H9 (cell line): ENCODE data around the gene KRT12. TPM values are rescaled to one million over a fixed set of nuclear protein-coding genes. Genes with fewer than 3 reads are reported as not detected.

Experiments used
- DNase-seq: peaks from one replicate; pipeline ENCODE4 v3.0.0-alpha.2; 2017
- H2AFZ ChIP-seq: one replicate; pipeline ENCODE4 v1.6.1; 2013; ENCODE audit warnings: mild to moderate bottlenecking, low read length, control low read depth, moderate library complexity
- H2AK5ac ChIP-seq: 2 replicates; pipeline ENCODE4 v1.6.1; 2013; ENCODE audit warnings: low read length, control low read depth, mixed read lengths; ENCODE audit not compliant: insufficient read length
- H2BK120ac ChIP-seq: one replicate; pipeline ENCODE4 v1.6.1; 2013; ENCODE audit warnings: low read depth, mild to moderate bottlenecking, low read length, control low read depth, inconsistent platforms; ENCODE audit not compliant: poor library complexity, severe bottlenecking
- H2BK12ac ChIP-seq: 2 replicates; pipeline ENCODE4 v1.6.1; 2013; ENCODE audit warnings: low read length, control low read depth, mixed read lengths, low read depth; ENCODE audit not compliant: insufficient read length
- H2BK15ac ChIP-seq: 2 replicates; pipeline ENCODE4 v1.6.1; 2013; ENCODE audit warnings: low read depth, low read length, control low read depth
- H2BK20ac ChIP-seq: one replicate; pipeline ENCODE4 v1.6.1; 2013; ENCODE audit warnings: low read depth, mild to moderate bottlenecking, low read length, control low read depth, inconsistent platforms; ENCODE audit not compliant: poor library complexity, severe bottlenecking
- H2BK5ac ChIP-seq: 2 replicates; pipeline ENCODE4 v1.6.1; 2013; ENCODE audit warnings: low read length, control low read depth, mixed read lengths; ENCODE audit not compliant: insufficient read length
- H3K14ac ChIP-seq: 2 replicates; pipeline ENCODE4 v1.6.1; 2013; ENCODE audit warnings: low read length, control low read depth; ENCODE audit not compliant: insufficient read depth
- H3K18ac ChIP-seq: 2 replicates; pipeline ENCODE4 v1.6.1; 2013; ENCODE audit warnings: low read depth, mild to moderate bottlenecking, mixed read lengths, low read length, control low read depth; ENCODE audit not compliant: insufficient read length
- H3K23ac ChIP-seq: 2 replicates; pipeline ENCODE4 v1.6.1; 2013; ENCODE audit warnings: low read length, control low read depth, mixed read lengths, low read depth; ENCODE audit not compliant: insufficient read length
- H3K23me2 ChIP-seq: 2 replicates; pipeline ENCODE4 v1.6.1; 2013; ENCODE audit warnings: low read depth, mild to moderate bottlenecking, mixed read lengths, low read length, control low read depth; ENCODE audit not compliant: insufficient read length, poor library complexity, severe bottlenecking
- H3K27ac ChIP-seq: 2 replicates; pipeline ENCODE4 v1.5.1; 2013; ENCODE audit warnings: low read length, control low read depth, mixed read lengths, low read depth; ENCODE audit not compliant: insufficient read length
- H3K27me3 ChIP-seq: 2 replicates; pipeline ENCODE4 v1.6.1; 2013; ENCODE audit warnings: low read length, control low read depth, inconsistent platforms; ENCODE audit not compliant: insufficient read depth
- H3K4ac ChIP-seq: 2 replicates; pipeline ENCODE4 v1.6.1; 2013; ENCODE audit warnings: low read depth, mild to moderate bottlenecking, control low read depth, inconsistent platforms, low read length, moderate library complexity
- H3K4me1 ChIP-seq: 2 replicates; pipeline ENCODE4 v1.6.1; 2013; ENCODE audit warnings: low read length, control low read depth, inconsistent platforms; ENCODE audit not compliant: insufficient read depth
- H3K4me2 ChIP-seq: 2 replicates; pipeline ENCODE4 v1.6.1; 2013; ENCODE audit warnings: low read length, control low read depth, mixed read lengths; ENCODE audit not compliant: insufficient read length, insufficient read depth
- H3K56ac ChIP-seq: 2 replicates; pipeline ENCODE4 v1.6.1; 2013; ENCODE audit warnings: low read depth, mild to moderate bottlenecking, mixed read lengths, low read length, control low read depth; ENCODE audit not compliant: insufficient read length
- H3K79me1 ChIP-seq: 2 replicates; pipeline ENCODE4 v1.6.1; 2013; ENCODE audit warnings: low read depth, mild to moderate bottlenecking, moderate library complexity, low read length, control low read depth, inconsistent platforms; ENCODE audit not compliant: insufficient read depth, poor library complexity, severe bottlenecking
- H3K79me2 ChIP-seq: 2 replicates; pipeline ENCODE4 v1.6.1; 2013; ENCODE audit warnings: low read length, control low read depth, inconsistent platforms; ENCODE audit not compliant: insufficient read depth
- H3K9ac ChIP-seq: 2 replicates; pipeline ENCODE4 v1.6.1; 2013; ENCODE audit warnings: low read length, control low read depth, mixed read lengths; ENCODE audit not compliant: insufficient read length; ENCODE audit errors: extremely low read depth
- H3K9me3 ChIP-seq: one replicate; pipeline ENCODE4 v1.6.1; 2013; ENCODE audit warnings: low read depth, low read length, inconsistent platforms; ENCODE audit not compliant: control insufficient read depth
- H3T11ph ChIP-seq: one replicate; pipeline ENCODE4 v1.6.1; 2013; ENCODE audit warnings: mild to moderate bottlenecking, low read length, control low read depth, inconsistent platforms
- H4K20me1 ChIP-seq: one replicate; pipeline ENCODE4 v1.6.1; 2013; ENCODE audit not compliant: control insufficient read depth, insufficient read length, insufficient read depth
- H4K5ac ChIP-seq: 2 replicates; pipeline ENCODE4 v1.6.1; 2013; ENCODE audit warnings: low read depth, mild to moderate bottlenecking, mixed read lengths, low read length, control low read depth; ENCODE audit not compliant: insufficient read length
- H4K8ac ChIP-seq: replicated peaks from 2 replicates; pipeline ENCODE4 v1.6.1; 2013; ENCODE audit warnings: low read length, control low read depth, mixed read lengths, low read depth; ENCODE audit not compliant: insufficient read length
- H4K91ac ChIP-seq: 2 replicates; pipeline ENCODE4 v1.6.1; 2013; ENCODE audit warnings: low read depth, mild to moderate bottlenecking, moderate library complexity, mixed read lengths, low read length, control low read depth; ENCODE audit not compliant: insufficient read length
- H3K27ac Mint-ChIP-seq, 3 experiments: 2 replicates in 2 of 3; 3 replicates in 1 of 3; pipeline ENCODE4 v1.8.0; 2020 to 2021; ENCODE audit warnings: mixed read lengths in 3 of 3, mild to moderate bottlenecking in 1 of 3, moderate library complexity in 1 of 3
- H3K27me3 Mint-ChIP-seq: 2 replicates; pipeline ENCODE4 v1.8.0; 2021; ENCODE audit warnings: low read depth, mild to moderate bottlenecking, moderate library complexity, mixed read lengths
- H3K36me3 Mint-ChIP-seq, 3 experiments: 2 replicates in 2 of 3; 3 replicates in 1 of 3; pipeline ENCODE4 v1.8.0; 2020 to 2021; ENCODE audit warnings: low read depth in 3 of 3, mixed read lengths in 3 of 3; ENCODE audit not compliant: insufficient read depth in 1 of 3
- H3K4me1 Mint-ChIP-seq, 2 experiments: 2 replicates each; pipeline ENCODE4 v1.8.0; 2020; ENCODE audit warnings: mixed read lengths in 2 of 2
- H3K4me3 Mint-ChIP-seq, 2 experiments: 2 replicates in 1 of 2; 3 replicates in 1 of 2; pipeline ENCODE4 v1.8.0; 2020 to 2021; ENCODE audit warnings: mild to moderate bottlenecking in 2 of 2, mixed read lengths in 2 of 2, moderate library complexity in 1 of 2
- H3K9me3 Mint-ChIP-seq, 2 experiments: 2 replicates in 1 of 2; 3 replicates in 1 of 2; pipeline ENCODE4 v1.8.0; 2020; ENCODE audit warnings: mild to moderate bottlenecking in 2 of 2, mixed read lengths in 2 of 2, moderate library complexity in 1 of 2
- CTCF ChIP-seq: fragments of 200-600 bp; sonication (generic); conservative IDR thresholded peaks from 3 replicates; pipeline ENCODE4 v1.8.0; 2021; ENCODE audit warnings: antibody characterized with exemption, mild to moderate bottlenecking
- WGBS: extraction: QIAGEN DNeasy Blood & Tissue Kit; methylation state at CpG from one replicate; pipeline ENCODE4 v1.1.7; 2013; ENCODE audit warnings: missing lambda C conversion rate, low lambda C conversion rate, mixed read lengths; ENCODE audit not compliant: insufficient read length; ENCODE audit errors: extremely low coverage; 5-methylcytosine and 5-hydroxymethylcytosine counted together
- total RNA-seq: library from RNA; stranded (reverse); gene quantifications from 2 replicates; pipeline ENCODE4 v1.2.1, GENCODE V29; 2021

The KRT12 gene
- total RNA-seq, 1 experiment from 2014 or later, result not detected

GRCh38 chr17:40836020-40836419 is 31.0 kb downstream of the KRT12 start:
- H4K20me1 ChIP-seq, result no peaks in the 10 kb centered on the region
- H4K8ac ChIP-seq, result no peak overlapping the region
- no peak overlapping the region for H2BK20ac ChIP-seq
- Mint-ChIP-seq H3K27ac (no peak overlapping the region), H3K9me3 (no peaks in the 10 kb centered on the region), H3K27me3 (peaks cover 95% of the 10 kb centered on the region), H3K4me1 (peaks cover 10% of the 10 kb centered on the region in 2 experiments), H3K36me3 (peaks cover 0 to 10% (median 0%) of the 10 kb centered on the region in 3 experiments; a peak in 3 of 7 replicates), H3K4me3 (no peak overlapping the region)
- no peak overlapping the region for H3K4ac ChIP-seq
- H2AK5ac ChIP-seq, result no peak overlapping the region
- H3K79me1 ChIP-seq, result no peaks in the 10 kb centered on the region
- H2BK120ac ChIP-seq, result no peak overlapping the region
- H3K23me2 ChIP-seq, result no peaks in the 10 kb centered on the region
- no peak overlapping the region for H3K14ac ChIP-seq
- H3K9me3 ChIP-seq, result no peaks in the 10 kb centered on the region
- H3K56ac ChIP-seq, result no peak overlapping the region
- H2BK5ac ChIP-seq, result no peak overlapping the region
- WGBS, result no CpG with 5 or more reads among the region's 4 CpGs
- no peak overlapping the region for H3K27ac ChIP-seq
- H3K27me3 ChIP-seq, result peaks cover 8% of the 10 kb centered on the region; the same call in 1 of the 2 replicates
- H3T11ph ChIP-seq, result no peak overlapping the region
- H2BK12ac ChIP-seq, result no peak overlapping the region
- no peaks in the 10 kb centered on the region for H3K79me2 ChIP-seq
- DNase-seq, result no peak
- H4K91ac ChIP-seq, result no peak overlapping the region
- H3K4me2 ChIP-seq, result no peak overlapping the region
- H4K5ac ChIP-seq, result no peak overlapping the region
- no peak overlapping the region for H3K9ac ChIP-seq
- no peak overlapping the region for H2AFZ ChIP-seq
- no peak overlapping the region for H3K23ac ChIP-seq
- TF ChIP-seq CTCF, result no peak
- no peak overlapping the region for H3K18ac ChIP-seq
- no peak overlapping the region for H2BK15ac ChIP-seq
- no peaks in the 10 kb centered on the region for H3K4me1 ChIP-seq
